GM18507 (cell line): ENCODE data around the gene FOXR2.

Source experiments
- DNase-seq: peaks from one replicate; pipeline ENCODE4 v3.0.0; 2011; ENCODE audit warnings: low read depth; ENCODE audit not compliant: insufficient read length; ENCODE audit errors: extremely low spot score
- FAIRE-seq: peaks from 2 replicates; lab custom pipeline; 2011; peaks lifted over from hg19 to GRCh38; lab: Jason Lieb, UNC

FOXR2 gene

DNA sequence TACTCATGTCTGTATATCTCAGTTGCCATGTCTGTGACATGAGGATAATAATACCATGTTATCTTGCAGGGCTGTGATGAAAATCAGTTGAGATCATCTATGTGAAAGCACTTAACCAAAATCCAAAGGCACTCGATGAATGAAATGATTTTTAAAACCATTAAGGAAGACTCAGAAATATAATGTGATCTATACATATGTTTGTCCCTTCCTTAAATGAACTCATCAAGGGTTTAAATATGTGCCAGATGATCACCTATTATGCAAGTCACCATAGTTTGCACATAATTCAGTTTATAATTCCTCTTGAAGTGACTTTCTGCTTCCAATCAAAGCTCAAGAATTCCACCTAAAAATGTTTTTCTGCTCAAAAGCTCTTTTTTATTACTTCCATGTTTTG lies at the start of gene FOXR2:
Gene FOXR2 (plus strand): TSS at position 301 of the 400 bp plus-strand sequence. CDS start 312 bp downstream, outside the sequence.
- DNase-seq (no peak), FAIRE-seq (no peak)

GRCh38 chrX:55579115-55579514 lies 44.1 kb upstream of the FOXR2 start:
- FAIRE-seq (no peak), DNase-seq (no peak)

DNA sequence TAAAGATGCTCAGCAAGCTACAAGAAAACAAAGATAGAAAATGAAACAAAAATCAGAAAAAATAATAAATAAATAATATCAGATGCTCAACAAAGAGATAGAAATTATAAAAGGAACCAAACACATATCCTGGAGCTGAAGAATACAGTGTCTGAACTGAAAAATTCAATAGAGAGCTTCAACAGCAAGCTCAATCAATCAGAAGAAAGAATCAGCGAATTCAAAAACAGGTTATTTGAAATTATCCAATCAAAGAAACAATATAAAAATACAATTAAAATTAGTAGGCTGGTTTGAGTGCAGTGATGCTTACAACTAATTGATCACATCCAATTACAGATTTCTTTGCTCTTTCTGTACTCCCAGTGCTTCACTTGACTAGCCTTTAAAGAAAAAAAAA lies 40.8 kb upstream of the FOXR2 start:
- no peak for FAIRE-seq
- no peak for DNase-seq

DNA sequence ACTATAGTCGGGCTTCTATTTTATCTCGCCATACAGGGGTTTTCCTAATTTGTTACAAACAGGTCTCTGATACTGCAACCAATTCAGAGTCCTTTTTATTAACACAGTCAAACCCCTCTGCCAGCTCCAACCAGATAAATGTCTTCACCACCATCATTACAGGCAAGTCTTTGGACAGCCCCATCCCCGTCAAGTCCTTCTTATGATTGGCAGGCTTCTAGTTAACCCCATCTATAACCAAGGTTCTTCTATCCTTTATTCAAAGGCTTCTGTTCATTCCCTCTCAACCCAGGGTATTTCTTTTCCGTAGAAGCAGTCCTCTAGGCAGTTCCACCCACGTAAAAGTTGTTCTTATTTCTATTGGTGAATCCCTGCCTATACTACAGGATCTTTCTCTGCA lies 29.9 kb upstream of the FOXR2 start:
- FAIRE-seq: no peak
- DNase-seq: no peak

DNA sequence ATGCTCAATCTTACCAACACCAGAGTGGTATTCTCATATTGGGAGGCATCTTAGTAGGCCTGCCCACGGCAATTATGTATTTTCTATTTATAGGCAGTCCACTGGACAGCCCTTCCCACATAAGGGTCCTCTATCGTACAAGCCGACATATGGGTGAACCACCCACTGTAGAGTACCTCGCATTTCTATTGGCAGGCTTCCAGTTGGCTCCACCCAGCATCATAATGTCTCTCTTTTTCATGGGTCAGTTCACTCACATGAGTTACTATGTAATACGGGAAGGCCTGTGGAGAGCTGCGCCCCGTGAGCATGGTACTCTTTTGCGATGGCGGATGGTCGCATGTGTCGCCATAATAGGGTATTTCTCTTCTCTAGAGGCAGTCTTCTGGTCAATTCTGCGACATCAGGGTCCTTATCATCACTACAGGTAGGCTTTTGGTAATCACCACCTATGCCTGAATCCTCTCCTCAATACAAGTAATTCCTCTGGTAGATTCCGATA lies 29.4 kb upstream of the FOXR2 start:
- no peak for DNase-seq
- FAIRE-seq: no peak

GRCh38 chrX:55598333-55598732 lies 24.9 kb upstream of the FOXR2 start:
- no peak for FAIRE-seq
- DNase-seq: no peak

DNA sequence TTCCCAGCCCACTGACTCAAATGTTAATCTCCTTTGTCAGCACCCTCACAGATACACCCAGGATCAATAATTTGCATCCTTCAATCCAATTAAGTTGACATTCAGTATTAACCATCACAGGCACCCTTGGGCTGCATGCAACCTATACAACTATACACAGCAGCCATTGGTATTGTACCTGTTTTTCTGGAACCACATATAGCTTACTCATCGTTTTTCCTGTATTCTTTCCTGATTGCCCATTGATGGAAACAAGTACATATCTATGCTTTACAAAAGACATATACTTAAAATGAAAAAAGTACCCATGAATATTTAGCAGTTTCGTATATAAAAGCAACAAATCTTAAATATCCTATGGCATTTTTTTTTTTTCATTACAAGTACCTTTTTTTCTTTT lies 3.7 kb upstream of the FOXR2 start:
- no peak for DNase-seq
- no peak for FAIRE-seq

DNA sequence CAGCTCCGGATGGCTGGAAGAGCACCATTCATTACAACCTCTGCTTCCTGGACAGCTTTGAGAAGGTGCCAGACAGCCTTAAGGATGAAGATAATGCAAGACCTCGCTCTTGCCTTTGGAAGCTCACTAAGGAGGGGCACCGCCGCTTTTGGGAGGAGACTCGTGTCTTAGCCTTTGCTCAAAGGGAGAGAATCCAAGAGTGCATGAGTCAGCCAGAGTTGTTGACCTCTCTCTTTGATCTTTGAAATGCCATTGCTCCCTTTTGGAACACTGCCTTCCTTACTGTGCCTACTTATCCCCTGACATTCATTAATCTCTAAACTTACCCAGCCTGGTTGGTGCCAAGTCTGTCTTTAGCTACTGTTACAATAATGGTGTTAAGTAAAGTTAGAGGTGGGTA lies 1.2 kb downstream of the FOXR2 start:
- DNase-seq (no peak), FAIRE-seq (no peak)

- DNase-seq (no peak), FAIRE-seq (no peak)
These were observed 12.9 kb downstream of the FOXR2 start for GRCh38 chrX:55636109-55636508.

DNA sequence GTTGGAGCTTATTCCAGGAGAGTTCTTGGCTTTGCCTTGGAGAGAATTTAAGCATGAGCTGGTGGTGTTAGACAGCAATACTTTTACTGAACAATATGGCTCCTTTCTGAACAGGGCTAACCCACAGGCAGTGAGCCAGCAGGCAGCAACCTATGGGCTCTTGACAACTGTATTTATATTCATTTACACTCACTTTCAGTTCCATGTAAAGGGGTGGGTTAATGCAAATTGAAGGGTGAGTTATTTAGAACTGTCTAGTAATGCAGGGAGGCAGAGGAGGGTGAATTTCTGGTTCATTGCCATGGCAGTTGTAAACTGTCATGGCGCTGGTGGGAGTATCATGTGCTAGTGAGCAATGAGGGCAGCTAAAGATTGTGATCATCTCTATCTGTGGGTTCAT lies 15.7 kb downstream of the FOXR2 start:
- FAIRE-seq (no peak), DNase-seq (no peak)

GRCh38 chrX:55640854-55641253 lies 17.7 kb downstream of the FOXR2 start:
- FAIRE-seq (peak; percentile 91), DNase-seq (no peak)

GRCh38 chrX:55648434-55648833 lies 25.2 kb downstream of the FOXR2 start:
- DNase-seq (no peak), FAIRE-seq (no peak)

DNA sequence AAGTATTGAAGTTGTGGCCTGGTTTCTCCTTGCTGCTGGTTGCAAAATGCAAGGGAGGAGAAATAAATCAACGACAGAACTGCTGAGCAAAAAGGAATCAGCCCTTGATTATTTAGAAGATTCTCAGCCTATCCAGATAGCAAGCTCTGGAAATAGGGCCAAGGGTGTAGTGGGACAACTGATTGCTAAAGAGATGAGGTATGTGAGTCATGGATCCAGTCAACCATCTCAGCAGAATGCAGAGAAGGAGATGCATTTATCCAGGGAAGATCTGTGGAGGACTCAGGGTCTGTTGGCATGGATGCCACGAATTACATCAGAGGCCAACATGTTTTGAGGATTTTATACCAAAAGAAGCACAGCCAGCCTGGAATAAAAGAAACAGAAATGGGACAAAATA lies 36.7 kb downstream of the FOXR2 start:
- FAIRE-seq (no peak), DNase-seq (no peak)

- DNase-seq: no peak
These were observed 40.4 kb downstream of the FOXR2 start for GRCh38 chrX:55663584-55663983.

DNA sequence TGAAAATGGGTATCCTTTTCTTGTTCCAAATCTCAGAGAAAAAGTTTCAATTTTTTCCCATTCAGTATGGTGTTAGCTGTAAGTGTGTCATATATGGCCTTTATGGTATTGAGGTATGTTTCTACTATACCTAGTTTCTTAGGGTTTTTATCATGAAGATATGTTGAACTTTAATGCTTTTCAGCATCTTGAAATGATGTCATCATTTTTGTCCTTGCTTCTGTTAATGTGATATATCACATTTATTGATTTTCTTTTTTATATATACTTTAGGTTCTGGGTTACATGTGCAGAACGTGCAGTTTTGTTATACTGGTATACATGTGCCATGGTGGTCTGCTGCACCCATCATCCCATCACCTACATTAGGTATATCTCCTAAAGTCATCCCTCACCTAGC lies 44.9 kb downstream of the FOXR2 start:
- FAIRE-seq (no peak), DNase-seq (no peak)

More at GRCh38 chrX:55663584-55663983, 40.4 kb downstream of the FOXR2 start:
- FAIRE-seq: no peak
